Hindlimb muscle (tissue), 1 donor: ENCODE results near the gene TBX10. TPM values are rescaled to one million over a fixed set of nuclear protein-coding genes. Genes with fewer than 3 reads are reported as not detected.
"Not testable (repeated sequence)": the region's sequence is repeated elsewhere in the genome, so short reads cannot be mapped to it uniquely, and the experiment has no call there.

Experiments
- DNase-seq: peaks from one replicate; pipeline ENCODE4 v3.0.0-alpha.2; 2013
- polyA plus RNA-seq: library from polyadenylated mRNA; unstranded; fragments of 120-200 nt; gene quantifications from one replicate; pipeline ENCODE4 v1.2.1, GENCODE V29; 2013; ENCODE audit not compliant: insufficient read length

The TBX10 gene
- polyA plus RNA-seq, 1 donor, result not detected

DNA sequence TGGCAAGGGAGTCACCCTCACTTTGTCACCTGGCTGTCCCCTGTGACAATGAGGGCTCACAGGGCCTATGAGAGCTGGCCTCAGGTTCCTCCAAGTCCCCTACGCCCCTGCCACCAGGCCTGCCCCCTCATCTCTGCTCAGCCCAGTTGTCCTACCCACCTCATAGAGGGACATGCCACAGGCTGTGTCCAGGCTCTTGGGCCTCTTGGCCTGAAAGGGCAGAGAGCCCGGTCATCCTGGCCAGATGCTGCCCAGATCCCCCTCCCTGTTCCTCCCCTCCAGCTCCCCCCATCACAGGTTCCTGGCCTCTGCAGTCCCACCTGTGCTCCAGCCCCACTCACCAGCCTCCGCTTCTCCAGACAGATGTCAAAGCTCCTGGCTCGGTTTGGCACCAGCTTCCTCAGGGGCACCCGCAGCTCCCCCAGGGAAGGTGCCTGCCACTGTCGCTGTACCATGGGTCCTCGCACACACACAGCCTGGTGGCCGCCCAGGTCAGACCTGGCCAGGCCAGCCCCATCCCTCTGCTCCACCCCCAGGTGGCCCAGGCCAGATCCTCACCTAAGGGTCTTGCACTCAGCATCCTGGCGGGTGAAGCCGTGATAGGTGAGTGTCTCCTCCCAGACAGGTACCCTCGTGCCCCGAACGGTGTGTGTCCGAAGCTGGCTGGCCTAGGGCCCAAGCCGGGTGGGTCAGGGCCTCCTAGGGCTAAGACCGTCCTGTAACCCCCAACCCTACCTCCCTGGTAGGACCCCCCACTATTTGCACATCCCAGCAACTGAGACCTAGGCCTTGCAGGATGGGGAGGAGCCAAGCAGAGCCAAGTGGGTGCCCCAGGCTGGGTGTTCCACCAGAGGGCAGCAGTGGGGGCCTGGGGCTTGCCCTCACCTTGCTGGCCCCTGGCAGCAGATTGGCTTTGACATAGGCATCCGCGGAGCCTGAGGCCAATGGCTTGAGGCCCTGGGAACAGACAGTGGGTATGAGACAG lies 24.5 kb downstream of the TBX10 start:
- DNase-seq, result no peak

DNA sequence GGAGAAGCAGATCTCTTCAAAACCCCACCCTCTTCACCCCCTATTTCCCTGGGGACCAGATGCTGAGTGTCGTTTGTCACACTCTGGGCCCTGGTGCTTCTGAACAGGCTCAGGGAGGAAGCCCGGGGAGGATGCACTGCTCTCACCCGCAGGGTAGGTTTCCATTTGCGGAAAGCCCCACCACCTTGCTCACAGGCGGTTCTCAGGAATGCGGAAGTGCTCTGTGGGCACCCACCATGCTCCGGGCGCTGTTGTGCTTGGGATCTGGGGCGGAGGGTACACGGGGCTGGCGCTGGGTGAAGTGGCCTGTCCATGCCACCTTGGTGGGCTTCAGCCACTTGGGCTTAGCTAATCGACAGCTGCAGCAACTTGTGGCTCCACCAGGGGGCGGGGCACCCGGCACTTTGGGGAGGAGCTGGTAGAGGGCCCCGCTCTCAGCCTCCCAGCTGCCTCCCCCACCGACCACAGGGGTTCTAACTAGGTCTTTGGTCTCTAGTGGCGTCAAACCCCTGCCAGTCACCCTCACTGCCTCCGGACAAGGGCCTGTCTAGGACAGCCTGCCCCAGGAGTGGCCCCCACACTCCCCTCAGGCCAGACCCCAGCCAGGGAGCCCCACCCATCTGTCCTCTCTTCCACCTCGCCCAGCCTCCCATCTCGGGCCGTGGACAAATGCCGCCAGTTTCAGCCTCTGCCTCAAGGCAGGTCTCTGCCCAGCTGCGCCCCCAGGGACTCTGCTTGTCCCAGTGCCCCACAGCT lies 25.4 kb downstream of the TBX10 start:
- no peak for DNase-seq

DNA sequence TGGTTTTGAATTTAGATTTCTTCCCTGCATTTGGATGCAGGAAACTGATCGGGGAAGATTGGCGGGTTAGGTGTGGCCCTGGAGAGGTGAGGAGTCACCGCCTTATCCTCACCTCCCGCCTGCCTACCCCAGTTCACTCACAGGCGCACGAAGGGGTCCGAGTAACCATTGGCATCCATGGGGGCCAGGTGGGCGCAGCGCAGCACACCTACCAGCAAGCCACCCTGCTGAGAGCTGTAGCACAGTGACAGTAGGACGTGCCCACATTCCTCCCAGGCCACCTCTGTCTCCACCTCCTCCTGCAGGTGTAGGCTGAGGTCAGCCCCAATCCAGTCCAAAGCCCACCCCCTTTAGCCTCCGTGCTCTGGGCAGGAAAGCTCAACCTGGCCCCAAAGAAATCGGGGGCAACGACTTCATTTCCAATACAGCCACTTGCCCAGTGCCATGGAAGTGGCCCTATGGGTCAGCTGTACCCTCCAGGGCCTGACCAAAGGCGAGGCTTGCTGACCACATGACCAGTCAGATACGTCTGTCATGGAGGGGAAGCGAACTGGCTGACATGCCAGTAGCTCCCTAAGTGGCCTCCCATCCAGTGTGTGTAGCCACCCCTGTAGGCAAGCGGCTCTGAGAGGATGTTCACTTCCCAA lies 26.1 kb downstream of the TBX10 start:
- DNase-seq, result no peak

DNA sequence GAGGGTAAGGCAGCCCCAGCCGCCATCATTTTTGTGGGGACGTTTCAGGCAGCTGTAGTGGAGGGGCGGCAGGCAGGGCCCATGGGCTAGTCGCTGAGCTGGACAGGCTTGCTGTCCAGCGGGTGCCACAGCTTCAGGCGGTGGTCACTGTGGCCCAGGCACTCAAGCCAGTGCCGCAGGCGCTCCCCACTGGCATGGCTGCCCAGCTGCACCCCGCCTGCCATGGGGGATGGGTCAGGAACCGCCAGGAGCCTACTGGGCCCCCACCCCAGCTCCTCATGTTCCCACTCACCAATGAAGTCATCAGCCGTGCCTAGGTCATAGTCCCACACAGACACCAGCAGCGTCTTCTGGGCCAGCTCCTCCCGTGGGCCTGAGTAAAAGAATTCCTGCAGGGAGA lies 26.8 kb downstream of the TBX10 start:
- no peak for DNase-seq

DNA sequence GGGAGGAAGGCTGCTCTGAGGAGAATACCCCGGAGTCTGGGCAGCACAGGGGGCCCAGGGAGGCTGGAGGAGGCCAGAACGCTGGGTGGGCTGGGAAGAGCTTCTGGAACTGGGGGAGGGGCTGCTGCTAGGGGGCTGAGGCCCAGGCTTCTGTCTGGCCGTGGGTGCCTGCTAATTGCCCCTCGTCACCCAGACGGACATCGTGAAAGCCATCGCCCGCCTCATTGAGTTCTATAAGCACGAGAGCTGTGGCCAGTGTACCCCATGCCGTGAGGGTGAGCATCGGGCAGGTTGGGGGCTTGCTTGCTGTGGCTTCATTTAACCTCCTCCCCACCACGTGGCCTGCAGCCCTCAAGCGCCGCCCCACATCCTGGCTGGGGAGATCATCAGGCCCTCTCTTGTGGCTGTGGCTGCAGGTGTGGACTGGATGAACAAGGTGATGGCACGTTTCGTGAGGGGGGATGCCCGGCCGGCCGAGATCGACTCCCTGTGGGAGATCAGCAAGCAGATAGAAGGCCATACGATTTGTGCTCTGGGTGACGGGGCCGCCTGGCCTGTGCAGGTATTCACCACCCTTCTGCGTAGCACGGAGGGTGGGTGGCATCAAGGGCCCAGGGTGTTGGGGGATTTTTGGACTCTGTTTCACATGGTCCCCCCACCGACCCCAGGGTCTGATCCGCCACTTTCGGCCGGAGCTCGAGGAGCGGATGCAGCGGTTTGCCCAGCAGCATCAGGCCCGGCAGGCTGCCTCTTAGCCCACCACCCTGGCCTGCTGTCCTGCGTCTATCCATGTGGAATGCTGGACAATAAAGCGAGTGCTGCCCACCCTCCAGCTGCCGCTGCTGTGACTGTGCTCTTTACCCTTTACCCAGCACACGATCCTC lies 27.6 kb downstream of the TBX10 start:
- no peak for DNase-seq

DNA sequence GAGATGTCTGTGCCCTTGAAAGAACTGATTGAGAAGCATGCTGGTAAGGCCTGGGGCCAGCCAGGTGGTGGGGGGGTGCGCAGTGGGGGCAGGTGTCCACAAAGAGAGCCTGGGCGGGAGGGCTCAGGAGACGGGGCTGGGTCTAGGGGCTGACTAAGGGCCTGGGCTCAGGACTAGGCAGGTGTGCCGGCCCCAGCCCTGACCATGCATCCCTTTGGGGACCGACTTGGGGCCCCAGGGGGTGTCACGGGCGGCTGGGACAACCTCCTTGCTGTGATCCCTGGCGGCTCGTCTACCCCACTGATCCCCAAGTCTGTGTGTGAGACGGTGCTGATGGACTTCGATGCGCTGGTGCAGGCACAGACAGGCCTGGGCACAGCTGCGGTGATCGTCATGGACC lies 28.4 kb downstream of the TBX10 start:
- no peak for DNase-seq

DNA sequence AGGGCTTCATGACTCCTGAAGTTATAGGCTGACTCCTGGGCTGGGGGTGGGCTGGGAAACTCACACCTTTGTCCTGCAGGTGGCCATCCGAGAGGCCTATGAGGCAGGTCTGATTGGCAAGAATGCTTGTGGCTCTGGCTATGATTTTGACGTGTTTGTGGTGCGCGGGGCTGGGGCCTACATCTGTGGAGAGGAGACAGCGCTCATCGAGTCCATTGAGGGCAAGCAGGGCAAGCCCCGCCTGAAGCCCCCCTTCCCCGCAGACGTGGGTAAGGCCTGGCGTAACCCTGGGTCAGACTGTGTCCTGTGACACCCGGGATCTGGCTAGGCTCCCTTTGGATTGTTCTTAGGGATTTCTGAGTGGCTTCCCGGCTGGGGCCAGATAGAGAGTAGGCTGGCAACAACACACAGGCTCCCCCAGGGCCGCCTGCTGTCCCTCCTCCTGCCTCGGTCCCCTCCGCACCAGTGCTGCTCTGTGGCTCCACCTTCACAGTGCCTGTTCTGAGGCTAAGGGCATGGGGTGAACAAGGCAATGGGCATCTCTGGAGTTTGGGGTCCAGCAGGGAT lies 29.2 kb downstream of the TBX10 start:
- DNase-seq, result no peak

DNA sequence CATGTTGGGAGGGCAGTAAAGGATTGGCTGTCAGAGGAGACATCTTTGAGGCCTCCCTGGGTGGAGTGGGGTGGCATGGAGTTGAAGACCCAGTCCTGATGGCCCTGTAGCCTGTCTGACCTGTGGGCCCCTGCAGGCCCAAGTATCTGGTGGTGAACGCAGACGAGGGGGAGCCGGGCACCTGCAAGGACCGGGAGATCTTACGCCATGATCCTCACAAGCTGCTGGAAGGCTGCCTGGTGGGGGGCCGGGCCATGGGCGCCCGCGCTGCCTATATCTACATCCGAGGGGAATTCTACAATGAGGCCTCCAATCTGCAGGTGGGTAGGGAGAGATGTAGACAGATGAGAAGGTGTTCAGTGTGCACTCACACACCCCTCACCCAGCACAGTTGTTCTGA lies 30.2 kb downstream of the TBX10 start:
- no peak for DNase-seq

DNA sequence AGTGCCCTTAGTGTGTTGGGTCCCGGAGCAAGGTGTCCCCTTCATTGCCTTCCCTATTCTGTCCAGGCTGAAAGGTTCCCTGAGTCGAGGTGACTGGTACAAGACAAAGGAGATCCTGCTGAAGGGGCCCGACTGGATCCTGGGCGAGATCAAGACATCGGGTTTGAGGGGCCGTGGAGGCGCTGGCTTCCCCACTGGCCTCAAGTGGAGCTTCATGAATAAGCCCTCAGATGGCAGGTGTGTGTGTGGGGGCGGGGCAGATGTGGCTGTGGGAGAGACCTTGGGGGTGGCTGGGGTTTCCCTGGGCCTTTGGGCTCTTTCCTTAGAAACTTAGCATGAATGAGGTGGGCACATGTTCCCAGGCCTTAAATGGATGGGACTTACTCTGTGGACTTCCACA lies 31.1 kb downstream of the TBX10 start:
- no peak for DNase-seq

DNA sequence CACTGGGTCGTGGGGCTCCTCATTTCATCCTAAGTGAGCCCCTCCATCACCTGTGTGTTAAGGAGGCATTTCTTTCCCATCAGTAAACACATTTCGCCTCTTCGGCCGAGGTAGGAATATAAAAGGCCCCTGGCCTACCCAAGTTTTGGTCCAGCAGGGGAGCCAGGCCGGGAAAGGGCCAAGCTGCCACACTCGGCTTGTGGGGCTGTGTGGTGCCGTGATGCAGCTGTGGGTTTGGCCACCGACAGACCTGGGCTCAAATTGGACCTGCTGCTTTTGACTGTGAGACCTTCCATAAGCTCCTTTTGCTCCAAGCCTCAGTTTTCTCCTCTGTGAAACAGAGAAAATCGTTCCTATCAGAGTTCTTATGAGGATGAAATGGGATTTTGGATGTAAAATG lies 32.1 kb downstream of the TBX10 start:
- DNase-seq, result no peak

DNA sequence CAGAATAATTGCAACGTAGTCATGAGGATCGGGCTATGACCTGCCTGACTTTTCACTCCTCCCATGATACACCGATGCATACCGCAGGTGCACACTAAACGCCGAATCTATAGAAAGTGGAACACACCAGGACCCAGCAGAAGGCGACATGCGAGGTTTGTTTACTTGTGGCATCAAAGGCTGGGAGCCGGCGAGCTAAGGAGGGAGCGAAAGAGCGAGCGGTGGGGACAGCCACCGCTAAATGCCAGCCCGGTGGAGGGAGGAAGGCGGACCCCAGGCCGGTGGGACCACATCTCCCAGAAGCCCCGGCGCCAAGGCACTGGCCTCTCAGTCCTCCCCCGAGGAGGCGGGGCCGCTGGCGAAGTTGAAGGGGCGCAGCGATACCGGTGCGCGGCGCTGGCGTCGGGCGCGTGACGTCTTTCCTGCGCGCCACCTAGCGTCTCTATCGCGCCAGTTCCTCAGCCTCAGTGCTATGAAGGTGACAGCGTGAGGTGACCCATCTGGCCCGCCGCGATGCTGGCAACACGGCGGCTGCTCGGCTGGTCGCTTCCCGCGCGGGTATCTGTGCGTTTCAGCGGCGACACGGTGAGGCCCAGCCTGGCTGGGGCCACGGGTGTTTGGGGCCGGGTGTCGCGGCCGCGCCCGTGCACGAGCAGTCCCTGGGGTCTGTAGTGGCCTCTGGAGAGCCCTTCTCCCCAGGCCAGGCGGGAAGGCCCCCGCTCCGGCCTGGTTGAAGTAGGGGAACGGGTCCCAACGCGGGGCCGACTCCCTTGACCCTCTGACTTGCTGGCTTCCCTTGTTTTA lies 32.9 kb downstream of the TBX10 start, which contains the start of gene NDUFV1:
Gene NDUFV1, plus strand, starts transcription at position 445 of the 804 bp plus-strand sequence. Its CDS starts 69 bp downstream, at position 514.
- peak; percentile 97 for DNase-seq

DNA sequence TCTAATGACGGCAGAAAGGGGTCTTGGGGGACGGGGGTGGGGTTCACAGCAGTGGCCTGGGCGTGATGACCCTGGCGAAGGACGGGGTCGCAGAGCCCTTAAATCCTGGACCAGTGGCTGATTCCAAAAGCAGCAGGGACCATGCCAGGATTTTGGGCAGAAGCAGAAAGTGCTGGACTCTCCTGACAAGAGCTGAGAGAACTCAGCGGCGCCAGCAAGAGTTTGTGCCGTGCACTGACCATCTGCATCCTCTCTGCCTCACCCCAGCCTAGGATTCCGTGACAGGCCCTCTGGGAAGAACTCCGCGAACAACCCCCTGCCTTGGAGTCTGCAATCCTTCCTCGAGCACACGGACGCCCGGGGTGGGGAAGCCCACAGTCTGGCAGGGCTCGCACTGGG lies 33.5 kb downstream of the TBX10 start:
- DNase-seq, result no peak

DNA sequence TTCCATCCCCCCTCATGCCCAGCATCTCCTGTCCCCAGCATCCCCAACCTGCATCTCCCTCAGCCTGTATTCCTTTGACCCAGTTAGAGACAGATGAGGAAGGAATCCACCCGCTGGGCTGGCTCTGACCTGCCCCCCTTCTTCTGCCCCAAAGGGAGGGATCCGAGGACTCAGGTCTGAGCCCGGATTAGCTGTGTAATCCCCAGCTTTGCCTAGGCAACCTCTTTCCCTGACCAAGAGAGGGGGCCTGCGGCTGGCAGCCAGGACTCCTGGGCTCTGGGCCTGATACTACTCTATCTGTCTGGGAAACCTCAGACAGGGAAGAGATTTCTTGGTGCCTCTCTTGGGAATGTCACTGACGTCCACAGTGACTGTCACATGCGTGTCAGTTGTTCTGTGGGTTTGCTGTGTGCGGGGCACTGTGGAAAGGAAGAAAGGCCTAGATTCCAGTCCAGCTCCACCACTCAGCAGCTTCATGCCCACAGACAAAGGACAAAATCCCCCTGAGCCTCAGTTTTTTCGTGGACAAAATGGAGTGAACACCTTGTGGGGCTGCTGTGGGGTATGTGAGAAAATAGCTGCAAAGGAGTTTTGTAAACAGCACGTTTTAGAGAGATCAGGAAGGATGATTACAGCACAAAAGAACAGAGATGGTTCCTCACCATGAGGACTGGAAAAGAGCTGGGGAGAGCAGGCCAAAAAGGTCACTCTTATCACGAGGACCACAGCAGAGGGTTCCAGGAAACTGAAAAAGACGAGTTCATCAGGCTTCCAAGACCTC lies 34.1 kb downstream of the TBX10 start:
- no peak for DNase-seq

DNA sequence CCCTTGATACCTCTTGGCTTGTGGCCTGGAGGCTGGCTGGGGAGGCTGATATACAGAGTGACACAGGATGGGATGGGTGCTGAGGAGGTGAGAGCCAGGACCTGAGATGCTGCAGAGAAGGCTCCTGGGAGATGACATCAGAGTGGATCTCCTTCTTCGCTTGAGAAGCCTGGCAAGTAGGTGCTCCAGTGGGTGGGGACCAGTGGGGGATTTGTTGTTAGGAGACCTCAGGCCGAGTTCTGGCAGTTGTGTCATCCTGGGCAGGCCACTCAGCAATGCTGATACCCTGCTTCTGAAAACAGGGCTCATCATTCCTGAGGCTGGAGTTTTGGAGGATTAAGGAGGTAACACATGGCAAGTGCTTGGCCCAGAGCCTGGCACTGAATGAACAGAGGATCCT lies 34.7 kb downstream of the TBX10 start:
- no peak for DNase-seq

DNA sequence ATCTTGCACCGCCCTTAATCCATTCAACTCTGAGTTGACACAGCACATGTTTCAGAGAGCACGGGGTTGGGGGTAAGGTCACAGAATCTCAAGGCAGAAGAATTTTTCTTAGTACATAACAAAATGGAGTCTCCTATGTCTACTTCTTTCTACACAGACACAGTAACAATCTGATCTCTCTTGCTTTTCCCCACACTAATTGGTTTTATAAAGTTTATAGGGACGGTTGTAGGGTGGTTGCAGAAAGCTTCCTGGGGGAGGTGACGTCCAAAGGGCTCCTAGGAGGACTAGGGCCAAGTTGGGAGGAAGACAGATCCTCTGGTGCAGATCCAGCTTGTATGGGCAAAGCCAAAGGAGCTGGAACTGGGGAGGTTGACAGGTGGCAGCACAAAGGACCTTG lies 35.4 kb downstream of the TBX10 start:
- DNase-seq, result not testable (repeated sequence)

DNA sequence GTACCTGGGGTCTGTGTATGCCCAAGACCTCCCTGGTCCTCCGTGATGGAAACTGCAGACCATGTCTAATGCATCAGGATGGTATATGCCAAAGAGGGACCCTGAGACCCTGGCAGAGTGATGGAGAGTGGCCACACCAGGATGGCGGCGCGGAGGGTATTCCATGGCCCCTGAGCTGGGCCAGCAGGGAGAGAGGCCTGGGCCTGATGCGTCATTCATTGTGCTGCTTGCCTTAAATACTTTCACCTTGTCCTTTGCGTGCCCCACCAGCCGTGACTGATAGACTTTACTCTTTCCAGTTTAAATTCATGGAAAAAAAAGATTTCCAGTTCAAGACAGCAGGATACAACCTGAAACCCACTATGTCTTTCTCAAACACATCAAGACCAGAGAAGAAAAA lies 38.5 kb downstream of the TBX10 start:
- DNase-seq, result no peak

DNA sequence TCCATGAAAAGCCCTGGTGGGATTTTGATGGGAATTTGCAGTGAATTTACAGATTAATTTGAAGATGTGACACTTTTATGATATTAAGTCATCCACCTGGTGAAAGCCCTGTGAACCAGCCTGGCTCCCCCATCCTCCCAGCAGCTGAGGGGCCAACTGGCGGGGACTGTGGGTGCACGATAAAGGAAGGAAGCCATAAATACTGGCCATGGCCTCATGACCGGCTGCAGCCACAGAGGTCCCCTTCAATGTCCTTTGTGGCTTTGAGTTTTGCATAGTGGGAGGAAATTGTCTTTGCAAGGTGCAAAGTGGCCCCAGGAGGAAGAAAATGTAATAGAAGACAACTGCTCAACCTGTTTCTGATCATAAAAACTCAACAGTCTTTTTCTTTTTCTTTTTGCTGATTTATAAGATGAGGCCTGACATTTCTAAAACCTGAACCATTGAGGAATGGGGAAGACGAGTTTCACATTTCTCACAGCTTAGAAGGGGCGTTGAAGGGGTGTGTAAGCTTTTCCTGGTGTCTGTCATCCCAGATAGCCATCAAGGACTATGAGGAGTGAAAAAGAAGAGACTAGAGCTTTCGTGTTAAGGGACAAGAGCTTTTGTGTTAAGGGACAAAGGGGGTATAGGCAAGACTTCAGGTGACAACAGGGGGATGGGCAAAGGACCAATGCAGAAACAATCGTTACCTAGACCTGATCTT lies 39.1 kb downstream of the TBX10 start:
- no peak for DNase-seq

DNA sequence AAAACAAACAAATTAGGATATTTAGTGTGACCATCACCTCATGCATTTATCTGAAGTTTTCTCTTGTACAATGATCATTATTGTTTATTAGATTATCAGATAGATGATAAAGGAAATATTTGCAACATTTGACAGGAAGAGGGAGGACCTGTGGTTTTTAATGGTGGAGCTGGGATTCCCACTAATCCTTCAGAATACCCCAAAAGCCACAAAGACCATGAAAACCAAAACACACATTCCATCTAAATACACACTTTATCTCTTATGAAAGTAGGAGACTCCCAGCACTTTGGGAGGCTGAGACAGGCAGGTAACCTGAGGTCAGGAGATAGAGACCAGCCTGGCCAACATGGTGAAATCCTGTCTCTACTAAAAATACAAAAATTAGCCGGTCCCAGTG lies 40.4 kb downstream of the TBX10 start:
- DNase-seq, result no peak

DNA sequence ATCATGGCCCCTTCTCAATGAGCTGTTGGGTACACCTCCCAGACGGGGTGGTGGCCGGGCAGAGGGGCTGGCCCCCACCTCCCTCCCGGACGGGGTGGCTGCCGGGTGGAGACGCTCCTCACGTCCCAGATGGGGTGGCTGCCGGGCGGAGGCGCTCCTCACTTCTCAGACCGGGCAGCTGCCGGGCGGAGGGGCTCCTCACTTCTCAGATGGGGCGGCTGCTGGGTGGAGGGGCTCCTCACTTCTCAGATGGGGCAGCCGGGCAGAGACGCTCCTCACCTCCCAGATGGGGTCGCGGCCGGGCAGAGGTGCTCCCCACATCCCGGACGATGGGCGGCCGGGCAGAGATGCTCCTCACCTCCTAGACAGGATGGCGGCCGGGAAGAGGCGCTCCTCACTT lies 41.6 kb downstream of the TBX10 start:
- DNase-seq, result not testable (repeated sequence)
